Pancreas (tissue), 10 donors: ENCODE measurements around the gene RNF220. TPM values are rescaled to one million over a fixed set of nuclear protein-coding genes. Genes with fewer than 3 reads are reported as not detected.

ENCODE experiments used
- ATAC-seq, 4 donors: fragments of 200-7000 bp; cut with Tn5 transposase; one replicate each; pipeline versions ENCODE4 v1.8.0 to v1.9.1; 2020; ENCODE audit warnings: mild to moderate bottlenecking in 4 of 4, moderate library complexity in 4 of 4
- DNase-seq, 6 donors: peaks; one replicate each; pipeline ENCODE4 v3.0.0-alpha.2; 2020
- FAIRE-seq: peaks from 2 replicates; lab custom pipeline; 2012; peaks lifted over from hg19 to GRCh38; lab: Jason Lieb, UNC
- H3K27ac ChIP-seq, 4 donors: fragments of 200-600 bp; sonication (generic); 1 replicate in 3 of 4; 2 replicates in 1 of 4; pipeline versions ENCODE4 v1.5.0 to v1.8.0; 2020
- H3K27me3 ChIP-seq, 4 donors: fragments of 200-600 bp; one replicate each; pipeline ENCODE4 v1.8.0; 2021
- H3K36me3 ChIP-seq, 3 donors: fragments of 200-600 bp; sonication (generic) in 1 of 3; one replicate each; pipeline versions ENCODE4 v1.5.0 to v1.8.0; 2020 to 2021
- H3K4me1 ChIP-seq, 3 donors: fragments of 200-600 bp; one replicate each; pipeline ENCODE4 v1.8.0; 2021
- H3K4me3 ChIP-seq, 4 donors: fragments of 200-600 bp; sonication (generic) in 2 of 4; one replicate each; pipeline versions ENCODE4 v1.5.0 to v1.8.0; 2020 to 2021
- H3K9me3 ChIP-seq, 4 donors: fragments of 200-600 bp; one replicate each; pipeline ENCODE4 v1.8.0; 2021
- WGBS, 2 donors: extraction: QIAGEN DNeasy Blood & Tissue Kit; methylation state at CpG; one replicate each; pipeline ENCODE4 v1.1.7; 2013; 5-methylcytosine and 5-hydroxymethylcytosine counted together
- intact Hi-C, 3 donors: fragments of 100-400 bp; cut with DNase I; formaldehyde crosslinking; loops; one replicate each; pipeline versions ENCODE4 v1.11.1 to v1.14.2; 2022
- polyA plus RNA-seq, 2 donors: library from polyadenylated mRNA; stranded (reverse); fragments of 200-250 nt; gene quantifications; one replicate each; pipeline ENCODE4 v1.2.3, GENCODE V29; 2013
- total RNA-seq, 6 donors: library from RNA; stranded (reverse); fragmentation: NEBNext Ultra II Directional in 4 of 6; extraction: Animal tissue kit (Norgen Biotek cat#: 25700) in 4 of 6; gene quantifications; one replicate each; pipeline versions ENCODE4 v1.2.1 to v1.2.4, GENCODE V29; 2021 to 2023
- TF ChIP-seq, protein P1 (sequence below), 4 donors: fragments of 200-600 bp; sonication (generic) in 3 of 4; IDR thresholded peaks; one replicate each; pipeline versions ENCODE4 v1.5.0 to v1.8.0; 2021; ENCODE audit warnings: antibody characterized with exemption in 4 of 4
- donor health status: healthy with polysubstance abuse.
- donor health status: DM: no; HTN: no; CAD: no; lungs with moderate emphysema.
- donor health status: DM: no; HTN: no; CAD: no.
- donor health status: control.
- donor health status: control.
- donor health status: Bipolar disorder and iron deficiency.
- donor health status: DM: yes; HTN: yes; CAD: no.
- donor health status: DM: no; HTN: no; CAD: no.
- donor health status: DM: no; HTN: no; CAD: no.
- donor health status: DM: yes; HTN: yes; CAD: no.

RNF220 gene
- total and polyA plus RNA-seq, 8 donors = 22.3 to 43.2 (median 33.0) TPM

DNA sequence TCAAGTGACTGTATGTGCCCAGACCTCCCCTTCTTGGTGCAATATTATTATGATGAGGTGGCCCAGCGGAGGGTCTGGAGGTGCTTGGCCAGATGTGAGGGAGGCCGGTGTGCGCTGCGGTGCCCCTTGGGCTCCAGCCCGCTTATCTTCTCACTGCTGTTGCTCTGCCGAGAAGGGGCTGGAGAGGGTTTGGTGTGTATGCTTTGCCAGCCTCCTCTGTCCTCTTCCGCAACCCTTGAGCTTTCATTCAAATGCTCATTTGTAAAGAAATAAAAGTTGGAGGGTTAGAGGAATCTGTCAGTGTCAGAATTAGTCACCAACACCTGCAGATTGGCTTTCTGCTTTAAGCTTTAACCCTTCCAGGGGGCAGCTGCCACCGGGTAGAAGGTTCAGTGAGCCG, 19.7 kb downstream of the RNF220 start:
- TF ChIP-seq, protein P1, sequence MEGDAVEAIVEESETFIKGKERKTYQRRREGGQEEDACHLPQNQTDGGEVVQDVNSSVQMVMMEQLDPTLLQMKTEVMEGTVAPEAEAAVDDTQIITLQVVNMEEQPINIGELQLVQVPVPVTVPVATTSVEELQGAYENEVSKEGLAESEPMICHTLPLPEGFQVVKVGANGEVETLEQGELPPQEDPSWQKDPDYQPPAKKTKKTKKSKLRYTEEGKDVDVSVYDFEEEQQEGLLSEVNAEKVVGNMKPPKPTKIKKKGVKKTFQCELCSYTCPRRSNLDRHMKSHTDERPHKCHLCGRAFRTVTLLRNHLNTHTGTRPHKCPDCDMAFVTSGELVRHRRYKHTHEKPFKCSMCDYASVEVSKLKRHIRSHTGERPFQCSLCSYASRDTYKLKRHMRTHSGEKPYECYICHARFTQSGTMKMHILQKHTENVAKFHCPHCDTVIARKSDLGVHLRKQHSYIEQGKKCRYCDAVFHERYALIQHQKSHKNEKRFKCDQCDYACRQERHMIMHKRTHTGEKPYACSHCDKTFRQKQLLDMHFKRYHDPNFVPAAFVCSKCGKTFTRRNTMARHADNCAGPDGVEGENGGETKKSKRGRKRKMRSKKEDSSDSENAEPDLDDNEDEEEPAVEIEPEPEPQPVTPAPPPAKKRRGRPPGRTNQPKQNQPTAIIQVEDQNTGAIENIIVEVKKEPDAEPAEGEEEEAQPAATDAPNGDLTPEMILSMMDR (IDR thresholded peaks at IDR 0.05) = no peak
- FAIRE-seq (no peak), DNase-seq (no peak), ATAC-seq (no peak)
- Histone ChIP-seq H3K36me3 (no peaks in the 10 kb centered on the region), H3K9me3 (no peaks in the 10 kb centered on the region), H3K4me3 (no peak overlapping the region), H3K27ac (no peak overlapping the region), H3K27me3 (peaks cover 5 to 29% (median 19%) of the 10 kb centered on the region in 4 donors), H3K4me1 (peaks cover 0 to 2% (median 0%) of the 10 kb centered on the region in 3 donors)
- intact Hi-C loops = no loop called here
- WGBS, 2 donors = 77 to 80% methylated on average over 9 of the region's 9 CpGs

DNA sequence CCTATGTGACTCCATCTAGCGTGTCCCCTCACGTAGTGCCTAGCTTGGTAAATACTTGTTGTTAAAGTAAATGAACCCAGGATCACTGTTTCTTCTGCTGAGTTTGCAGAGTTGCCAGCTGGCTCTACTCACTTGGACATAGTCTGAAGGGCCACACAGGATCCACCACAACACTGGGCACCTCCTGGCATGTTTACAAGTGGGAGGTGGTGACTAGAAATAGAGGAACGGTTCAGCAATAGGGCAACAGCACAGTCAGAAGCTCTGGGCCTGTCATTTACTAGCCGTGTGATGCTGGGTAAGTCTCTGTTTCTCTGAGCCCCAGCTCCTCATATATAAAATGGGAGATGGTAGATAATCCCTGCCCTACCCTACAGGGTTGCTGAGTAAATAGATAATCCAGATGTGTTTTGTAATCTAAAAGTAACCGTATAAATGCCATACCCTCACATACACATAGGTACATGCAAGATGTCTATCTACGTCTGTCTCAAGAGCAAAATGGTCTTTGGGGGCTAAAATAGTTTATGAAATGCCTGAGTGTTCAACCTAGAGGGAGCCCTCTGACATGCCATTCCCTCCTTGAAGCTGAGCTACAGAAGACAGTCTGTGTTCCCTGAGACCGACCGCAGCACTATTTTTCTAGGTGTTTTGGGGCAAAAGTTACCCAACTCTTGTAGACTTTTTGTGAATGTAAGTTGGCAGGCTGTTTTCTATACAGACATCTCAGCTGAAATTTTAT, 20.5 kb downstream of the RNF220 start:
- no peak overlapping the region for H3K4me3 ChIP-seq

DNA sequence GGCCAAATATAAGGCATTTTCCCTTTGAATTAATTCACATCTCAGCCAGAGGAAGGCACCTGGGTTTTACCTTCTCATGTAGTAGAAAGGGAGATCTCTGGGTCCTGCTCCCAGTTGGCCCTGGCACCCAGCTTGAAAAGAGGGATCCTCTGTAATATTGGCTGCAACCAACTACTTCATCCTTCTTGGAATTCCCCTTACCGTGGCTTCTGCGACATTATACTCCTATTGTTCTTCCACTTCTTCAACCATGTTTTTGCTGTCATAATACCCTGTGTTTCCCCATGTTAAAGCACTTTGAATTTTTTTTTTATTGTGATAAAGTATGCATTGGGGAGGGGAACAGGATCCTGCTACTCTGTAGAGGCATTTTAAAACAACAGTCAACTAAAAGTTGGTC, 26.8 kb downstream of the RNF220 start:
- Histone ChIP-seq H3K27ac (no peak overlapping the region), H3K4me1 (no peaks in the 10 kb centered on the region), H3K9me3 (no peaks in the 10 kb centered on the region), H3K4me3 (no peak overlapping the region), H3K27me3 (peaks cover 0 to 14% (median 2%) of the 10 kb centered on the region in 4 donors), H3K36me3 (no peaks in the 10 kb centered on the region)
- FAIRE-seq (no peak), DNase-seq (no peak), ATAC-seq (no peak)
- TF ChIP-seq, protein P1 (IDR thresholded peaks at IDR 0.05) = no peak
- intact Hi-C loops = no loop called here
- 75 to 79% methylated on average over 2 of the region's 2 CpGs for WGBS, 2 donors

More for the DNA sequence above, 20.5 kb downstream of the RNF220 start:
- H3K4me1 ChIP-seq = peaks cover 0 to 2% (median 0%) of the 10 kb centered on the region in 3 donors
- H3K9me3 ChIP-seq = no peaks in the 10 kb centered on the region
- H3K27me3 ChIP-seq = peaks cover 3 to 28% (median 12%) of the 10 kb centered on the region in 4 donors
- intact Hi-C loops = no loop called here
- 73 to 79% methylated on average over 8 of the region's 8 CpGs for WGBS, 2 donors
- TF ChIP-seq, protein P1 (IDR thresholded peaks at IDR 0.05) = no peak
- DNase-seq (no peak), FAIRE-seq (no peak), ATAC-seq (no peak)
- no peaks in the 10 kb centered on the region for H3K36me3 ChIP-seq
- no peak overlapping the region for H3K27ac ChIP-seq

DNA sequence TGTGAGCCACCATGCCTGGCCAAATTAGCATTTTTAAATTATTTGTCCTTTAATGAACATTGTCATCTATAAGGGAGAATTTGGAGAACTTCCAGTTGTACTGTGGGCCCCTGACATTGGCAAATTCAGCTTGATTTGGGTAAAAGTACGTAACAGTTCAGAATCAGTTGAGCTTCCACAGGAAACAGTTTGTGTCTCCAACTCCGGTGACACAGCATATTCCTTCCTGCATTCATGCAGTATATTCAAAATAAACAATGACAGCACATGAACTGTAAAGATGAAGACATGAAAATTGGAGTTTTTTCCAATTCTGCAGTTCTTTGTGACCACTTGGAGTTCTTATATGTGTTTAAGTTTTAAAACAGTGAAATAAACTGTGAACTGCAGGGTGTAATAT, 28.2 kb downstream of the RNF220 start:
- Histone ChIP-seq H3K27me3 (peaks cover 0 to 14% (median 0%) of the 10 kb centered on the region in 4 donors), H3K36me3 (no peaks in the 10 kb centered on the region), H3K27ac (no peak overlapping the region), H3K4me3 (no peak overlapping the region), H3K9me3 (no peaks in the 10 kb centered on the region), H3K4me1 (no peaks in the 10 kb centered on the region)
- TF ChIP-seq, protein P1 (IDR thresholded peaks at IDR 0.05) = no peak
- FAIRE-seq = no peak
- intact Hi-C loops = no loop called here
- WGBS, 2 donors = 85 to 88% methylated on average over 2 of the region's 2 CpGs
- no peak for DNase-seq
- ATAC-seq = no peak
